ENCODE data around the gene ITGA7.

Gene ITGA7

GRCh38 chr12:55636853-55637252 is 70.9 kb downstream of the ITGA7 start, which contains the start of gene OR10P1:
TSS of gene OR10P1 (plus strand) at chr12:55636892. CDS start at chr12:55636892, 0 bp downstream.
- DNase-seq, result no peak

GRCh38 chr12:55636116-55636655 is 71.5 kb downstream of the ITGA7 start:
- no peak for DNase-seq
